ENCODE measurements around the gene TMC5.

GRCh38 chr16:19446300-19446846 is 28.7 kb downstream of the TMC5 start:
- no peak for TF ChIP-seq JUND (IDR thresholded peaks at IDR 0.05)
- no peak for TF ChIP-seq TAF1 (conservative IDR thresholded peaks at IDR 0.05)
- TF ChIP-seq CTCF (IDR thresholded peaks at IDR 0.05; ENCODE audit: low read depth, low read length, missing input control) = no peak
- no peak for TF ChIP-seq ZBTB33 (IDR thresholded peaks at IDR 0.05)
- TF ChIP-seq YY1 (IDR thresholded peaks at IDR 0.05) = no peak
- TF ChIP-seq, protein P1, sequence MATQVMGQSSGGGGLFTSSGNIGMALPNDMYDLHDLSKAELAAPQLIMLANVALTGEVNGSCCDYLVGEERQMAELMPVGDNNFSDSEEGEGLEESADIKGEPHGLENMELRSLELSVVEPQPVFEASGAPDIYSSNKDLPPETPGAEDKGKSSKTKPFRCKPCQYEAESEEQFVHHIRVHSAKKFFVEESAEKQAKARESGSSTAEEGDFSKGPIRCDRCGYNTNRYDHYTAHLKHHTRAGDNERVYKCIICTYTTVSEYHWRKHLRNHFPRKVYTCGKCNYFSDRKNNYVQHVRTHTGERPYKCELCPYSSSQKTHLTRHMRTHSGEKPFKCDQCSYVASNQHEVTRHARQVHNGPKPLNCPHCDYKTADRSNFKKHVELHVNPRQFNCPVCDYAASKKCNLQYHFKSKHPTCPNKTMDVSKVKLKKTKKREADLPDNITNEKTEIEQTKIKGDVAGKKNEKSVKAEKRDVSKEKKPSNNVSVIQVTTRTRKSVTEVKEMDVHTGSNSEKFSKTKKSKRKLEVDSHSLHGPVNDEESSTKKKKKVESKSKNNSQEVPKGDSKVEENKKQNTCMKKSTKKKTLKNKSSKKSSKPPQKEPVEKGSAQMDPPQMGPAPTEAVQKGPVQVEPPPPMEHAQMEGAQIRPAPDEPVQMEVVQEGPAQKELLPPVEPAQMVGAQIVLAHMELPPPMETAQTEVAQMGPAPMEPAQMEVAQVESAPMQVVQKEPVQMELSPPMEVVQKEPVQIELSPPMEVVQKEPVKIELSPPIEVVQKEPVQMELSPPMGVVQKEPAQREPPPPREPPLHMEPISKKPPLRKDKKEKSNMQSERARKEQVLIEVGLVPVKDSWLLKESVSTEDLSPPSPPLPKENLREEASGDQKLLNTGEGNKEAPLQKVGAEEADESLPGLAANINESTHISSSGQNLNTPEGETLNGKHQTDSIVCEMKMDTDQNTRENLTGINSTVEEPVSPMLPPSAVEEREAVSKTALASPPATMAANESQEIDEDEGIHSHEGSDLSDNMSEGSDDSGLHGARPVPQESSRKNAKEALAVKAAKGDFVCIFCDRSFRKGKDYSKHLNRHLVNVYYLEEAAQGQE (IDR thresholded peaks at IDR 0.05) = no peak
- TF ChIP-seq, protein P2, sequence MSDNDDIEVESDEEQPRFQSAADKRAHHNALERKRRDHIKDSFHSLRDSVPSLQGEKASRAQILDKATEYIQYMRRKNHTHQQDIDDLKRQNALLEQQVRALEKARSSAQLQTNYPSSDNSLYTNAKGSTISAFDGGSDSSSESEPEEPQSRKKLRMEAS (IDR thresholded peaks at IDR 0.05) = no peak
- TF ChIP-seq SP1 (IDR thresholded peaks at IDR 0.05) = no peak
- TF ChIP-seq, protein P3, sequence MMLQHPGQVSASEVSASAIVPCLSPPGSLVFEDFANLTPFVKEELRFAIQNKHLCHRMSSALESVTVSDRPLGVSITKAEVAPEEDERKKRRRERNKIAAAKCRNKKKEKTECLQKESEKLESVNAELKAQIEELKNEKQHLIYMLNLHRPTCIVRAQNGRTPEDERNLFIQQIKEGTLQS (IDR thresholded peaks at IDR 0.05) = no peak
- TF ChIP-seq FOXA2 (IDR thresholded peaks at IDR 0.05) = no peak
- TF ChIP-seq RAD21 (IDR thresholded peaks at IDR 0.05) = no peak
- TF ChIP-seq EGR1 (IDR thresholded peaks at IDR 0.05; ENCODE audit: low read depth in 2 of 2) = no peak
- TF ChIP-seq RXRA (IDR thresholded peaks at IDR 0.05) = no peak
- no peak for TF ChIP-seq GABPA (IDR thresholded peaks at IDR 0.05 in 1 of 2, conservative IDR thresholded peaks at IDR 0.05 in 1 of 2)

Measured in liver (tissue), 3 donors.